GM12872 (cell line): Measurements from ENCODE around the gene MAG.

ENCODE experiments used
- TF ChIP-seq, protein P1 (sequence below): IDR thresholded peaks from 3 replicates; pipeline ENCODE4 v1.5.1; 2011; ENCODE audit warnings: low read depth, mild to moderate bottlenecking, low read length, moderate library complexity; ENCODE audit not compliant: insufficient read depth

MAG gene

DNA sequence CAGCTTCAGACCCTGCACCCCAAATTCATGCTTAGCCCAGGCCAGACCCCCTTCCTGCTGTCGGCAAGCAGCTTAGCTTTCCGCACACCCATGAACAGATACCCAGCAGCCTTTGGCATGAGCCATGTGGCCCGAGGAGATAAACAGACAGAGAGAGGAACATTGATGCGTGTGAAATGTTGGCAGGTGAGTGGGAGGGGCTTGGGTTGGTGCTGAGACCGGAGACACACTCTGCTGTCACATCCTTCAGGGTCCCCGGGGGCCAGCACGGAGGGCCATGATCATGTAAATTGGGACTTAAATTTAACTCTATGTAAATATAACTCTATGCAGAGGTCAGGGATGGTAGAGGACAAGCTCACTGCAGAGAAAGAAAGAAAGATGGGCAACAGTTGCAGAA, 38.5 kb downstream of the MAG start:
- TF ChIP-seq, protein P1, sequence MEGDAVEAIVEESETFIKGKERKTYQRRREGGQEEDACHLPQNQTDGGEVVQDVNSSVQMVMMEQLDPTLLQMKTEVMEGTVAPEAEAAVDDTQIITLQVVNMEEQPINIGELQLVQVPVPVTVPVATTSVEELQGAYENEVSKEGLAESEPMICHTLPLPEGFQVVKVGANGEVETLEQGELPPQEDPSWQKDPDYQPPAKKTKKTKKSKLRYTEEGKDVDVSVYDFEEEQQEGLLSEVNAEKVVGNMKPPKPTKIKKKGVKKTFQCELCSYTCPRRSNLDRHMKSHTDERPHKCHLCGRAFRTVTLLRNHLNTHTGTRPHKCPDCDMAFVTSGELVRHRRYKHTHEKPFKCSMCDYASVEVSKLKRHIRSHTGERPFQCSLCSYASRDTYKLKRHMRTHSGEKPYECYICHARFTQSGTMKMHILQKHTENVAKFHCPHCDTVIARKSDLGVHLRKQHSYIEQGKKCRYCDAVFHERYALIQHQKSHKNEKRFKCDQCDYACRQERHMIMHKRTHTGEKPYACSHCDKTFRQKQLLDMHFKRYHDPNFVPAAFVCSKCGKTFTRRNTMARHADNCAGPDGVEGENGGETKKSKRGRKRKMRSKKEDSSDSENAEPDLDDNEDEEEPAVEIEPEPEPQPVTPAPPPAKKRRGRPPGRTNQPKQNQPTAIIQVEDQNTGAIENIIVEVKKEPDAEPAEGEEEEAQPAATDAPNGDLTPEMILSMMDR = no peak

DNA sequence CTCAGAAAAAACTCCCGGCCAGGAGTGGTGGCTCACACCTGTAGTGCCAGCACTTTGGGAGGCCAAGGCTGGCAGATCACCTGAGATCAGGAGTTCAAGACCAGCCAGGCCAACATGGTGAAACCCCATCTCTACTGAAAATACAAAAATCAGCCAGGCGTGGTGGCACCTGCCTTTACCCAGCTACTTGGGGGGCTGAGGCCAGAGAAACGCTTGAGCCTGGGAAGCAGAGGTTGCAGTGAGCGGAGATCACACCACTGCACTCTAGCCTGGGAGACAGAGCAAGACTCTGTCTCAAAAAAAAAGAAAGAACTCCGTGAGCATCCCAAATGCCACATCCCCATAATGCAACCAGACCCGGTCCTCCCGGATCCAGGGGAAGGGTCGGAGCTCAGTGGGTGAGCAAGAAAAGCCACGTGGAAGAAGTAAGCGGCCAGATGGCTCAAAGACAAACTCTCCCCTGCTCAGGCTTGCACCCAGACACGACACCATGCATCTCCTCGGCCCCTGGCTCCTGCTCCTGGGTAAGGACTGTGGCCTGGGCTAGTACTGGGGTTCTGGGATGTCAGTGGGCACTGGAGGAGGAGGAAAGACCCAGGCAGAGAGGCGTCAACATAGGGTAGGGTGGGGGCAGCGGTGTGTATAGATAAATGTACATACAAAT, 39.7 kb downstream of the MAG start:
- TF ChIP-seq, protein P1 = no peak

DNA sequence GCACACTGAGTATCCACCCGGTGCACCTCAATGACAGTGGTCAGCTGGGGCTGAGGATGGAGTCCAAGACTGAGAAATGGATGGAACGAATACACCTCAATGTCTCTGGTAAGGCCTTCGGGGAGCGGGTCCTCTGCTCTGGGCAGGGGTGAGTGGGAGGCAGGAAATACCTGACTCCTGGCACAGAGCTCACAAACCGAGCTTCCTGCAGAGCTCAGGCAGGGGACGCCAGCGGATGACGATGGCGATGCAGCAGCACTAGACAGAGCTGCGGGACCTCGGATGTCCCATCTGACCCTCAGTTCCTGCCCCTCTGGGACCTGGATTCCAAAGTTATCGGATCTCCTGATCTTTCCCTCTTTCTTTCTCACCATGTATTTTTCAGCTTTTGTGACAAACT, 40.9 kb downstream of the MAG start:
- TF ChIP-seq, protein P1 = peak; percentile 30

DNA sequence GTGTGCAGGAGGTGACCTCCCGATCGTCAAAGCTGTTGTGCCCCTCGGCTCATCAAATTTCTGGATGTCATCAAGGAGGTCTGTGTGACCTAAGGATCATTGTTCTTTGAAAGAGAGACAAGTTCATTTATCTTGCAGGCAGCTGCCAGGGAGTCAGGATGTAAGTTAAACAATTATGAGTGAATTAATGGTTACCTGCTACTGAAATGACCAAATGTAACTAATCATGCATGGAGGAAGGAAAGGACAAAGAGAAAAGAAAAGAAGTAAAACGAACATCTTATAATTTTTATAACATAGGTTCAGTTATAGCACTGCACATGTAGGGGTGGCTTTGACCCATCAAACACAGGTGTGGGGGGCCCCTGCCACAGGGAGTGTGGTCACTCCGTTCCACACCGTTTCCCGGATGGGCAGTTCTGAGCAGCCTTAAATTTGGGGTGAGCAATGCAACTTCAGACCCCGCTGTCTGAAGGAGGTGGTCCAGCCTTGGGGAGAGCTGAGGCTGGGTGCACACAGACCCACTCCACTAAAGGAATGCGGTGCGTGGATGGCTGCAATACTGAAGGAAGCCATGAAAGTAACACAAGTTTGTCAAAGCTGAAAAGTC, 42.3 kb downstream of the MAG start:
- TF ChIP-seq, protein P1 = no peak

DNA sequence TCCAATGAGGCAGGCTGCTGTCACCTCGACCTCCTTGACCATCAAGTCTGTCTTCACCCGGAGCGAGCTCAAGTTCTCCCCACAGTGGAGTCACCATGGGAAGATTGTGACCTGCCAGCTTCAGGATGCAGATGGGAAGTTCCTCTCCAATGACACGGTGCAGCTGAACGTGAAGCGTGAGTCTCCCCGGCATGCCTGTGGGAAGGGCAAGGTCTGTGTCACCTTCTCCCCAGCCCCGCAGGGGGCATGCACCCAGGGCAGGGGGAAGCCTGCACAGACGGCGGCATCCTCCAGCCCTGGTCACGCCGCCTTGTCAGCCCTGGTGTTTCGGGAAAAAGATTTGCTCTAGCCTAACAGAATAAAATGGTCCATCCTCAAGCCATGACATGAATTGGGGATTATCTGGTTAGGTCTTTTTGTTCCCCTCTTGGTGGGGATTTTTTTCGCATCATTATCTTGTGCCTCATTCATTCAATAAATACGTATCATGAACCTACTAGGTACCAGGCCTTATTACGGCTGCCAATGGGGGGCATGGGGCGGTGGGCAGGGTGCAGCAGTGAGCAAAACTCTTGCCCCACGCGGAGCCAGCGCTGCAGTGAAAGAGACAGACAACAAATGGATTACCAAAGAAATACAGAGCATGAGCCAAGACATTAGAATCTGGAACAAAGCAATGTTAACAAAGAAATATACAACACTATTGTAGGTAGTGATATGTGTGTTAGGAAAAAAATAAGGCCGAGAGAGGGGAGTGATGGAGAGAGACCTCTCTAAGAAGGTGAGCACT, 44.4 kb downstream of the MAG start:
- TF ChIP-seq, protein P1 = no peak

DNA sequence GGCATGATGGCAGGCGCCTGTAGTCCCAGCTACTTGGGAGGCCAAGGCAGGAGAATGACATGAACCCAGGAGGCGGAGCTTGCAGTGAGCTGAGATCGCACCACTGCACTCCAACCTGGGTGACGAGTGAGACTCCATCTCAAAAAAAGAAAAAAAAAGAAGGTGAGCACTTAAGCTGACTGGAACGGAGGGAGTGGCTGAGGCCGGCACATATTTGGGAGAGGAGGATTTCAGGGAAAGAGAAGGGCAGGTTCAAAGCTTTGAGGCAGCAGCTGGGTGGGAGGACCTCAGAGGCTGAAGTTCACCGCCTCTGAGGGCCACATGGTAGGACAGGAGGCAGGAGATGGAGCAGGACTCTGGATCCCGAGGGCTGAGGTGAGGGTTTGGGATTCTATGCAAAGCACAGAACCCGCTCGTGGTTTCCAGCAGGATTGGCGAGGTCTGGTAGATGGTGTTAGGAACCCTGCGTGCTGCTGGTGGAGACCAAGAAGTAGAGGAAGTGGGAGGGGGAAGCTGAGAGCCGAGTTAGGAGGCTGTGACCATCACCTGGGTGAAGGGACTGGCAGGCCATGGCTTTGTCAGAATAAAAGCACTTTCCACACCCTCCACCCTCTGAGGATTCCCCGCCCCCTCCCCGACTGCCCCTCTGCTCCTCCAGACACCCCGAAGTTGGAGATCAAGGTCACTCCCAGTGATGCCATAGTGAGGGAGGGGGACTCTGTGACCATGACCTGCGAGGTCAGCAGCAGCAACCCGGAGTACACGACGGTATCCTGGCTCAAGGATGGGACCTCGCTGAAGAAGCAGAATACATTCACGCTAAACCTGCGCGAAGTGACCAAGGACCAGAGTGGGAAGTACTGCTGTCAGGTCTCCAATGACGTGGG, 45.4 kb downstream of the MAG start:
- TF ChIP-seq, protein P1 = no peak

DNA sequence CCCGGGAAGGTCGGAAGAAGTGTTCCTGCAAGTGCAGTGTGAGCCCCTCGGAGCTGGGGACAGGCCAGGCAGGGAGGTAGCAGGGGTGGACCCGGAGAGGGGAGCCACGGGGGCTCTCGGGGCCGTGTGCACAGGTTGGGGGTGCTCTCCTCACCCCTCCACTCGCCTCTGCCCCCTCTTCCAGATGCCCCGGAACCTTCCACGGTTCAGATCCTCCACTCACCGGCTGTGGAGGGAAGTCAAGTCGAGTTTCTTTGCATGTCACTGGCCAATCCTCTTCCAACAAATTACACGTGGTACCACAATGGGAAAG, 46.0 kb downstream of the MAG start:
- TF ChIP-seq, protein P1 = no peak
